Effector memory CD4-positive, alpha-beta T cell (primary cell): ENCODE measurements around the gene LAMTOR4.
"Not testable (repeated sequence)": the region's sequence is repeated elsewhere in the genome, so short reads cannot be mapped to it uniquely, and the experiment has no call there.

ENCODE experiments used
- DNase-seq, 3 donors: peaks; one replicate each; pipeline ENCODE4 v3.0.0-alpha.2; 2020
- H3K27ac ChIP-seq: 2 replicates; pipeline ENCODE4 v1.7.0; 2013; ENCODE audit warnings: mild to moderate bottlenecking, low read length, moderate library complexity; ENCODE audit not compliant: insufficient read depth, poor library complexity, severe bottlenecking
- H3K27me3 ChIP-seq: replicated peaks from 2 replicates; pipeline ENCODE4 v1.7.0; 2013; ENCODE audit warnings: mild to moderate bottlenecking, low read length; ENCODE audit not compliant: insufficient read depth, control insufficient read depth, poor library complexity, severe bottlenecking
- H3K36me3 ChIP-seq: 2 replicates; pipeline ENCODE4 v1.7.0; 2013; ENCODE audit warnings: mild to moderate bottlenecking, low read length, moderate library complexity; ENCODE audit not compliant: control insufficient read depth, insufficient read depth
- H3K4me1 ChIP-seq: 2 replicates; pipeline ENCODE4 v1.7.0; 2013; ENCODE audit warnings: low read length, mild to moderate bottlenecking; ENCODE audit not compliant: control insufficient read depth, insufficient read depth, poor library complexity, severe bottlenecking
- H3K4me3 ChIP-seq: 2 replicates; pipeline ENCODE4 v1.7.0; 2013; ENCODE audit warnings: low read length, low read depth, mild to moderate bottlenecking; ENCODE audit not compliant: insufficient read depth, poor library complexity, severe bottlenecking
- H3K9me3 ChIP-seq: 2 replicates; pipeline ENCODE4 v1.7.0; 2013; ENCODE audit warnings: mild to moderate bottlenecking, low read length, moderate library complexity; ENCODE audit not compliant: control insufficient read depth

Gene LAMTOR4

GRCh38 chr7:100122568-100122967 lies 26.1 kb upstream of the LAMTOR4 start:
- Histone ChIP-seq H3K9me3 (no peaks in the 10 kb centered on the region), H3K4me3 (no peak overlapping the region), H3K27me3 (no peaks in the 10 kb centered on the region), H3K4me1 (peaks cover 18% of the 10 kb centered on the region), H3K36me3 (peaks cover 17% of the 10 kb centered on the region), H3K27ac (no peak overlapping the region)
- no peak for DNase-seq

- peaks cover 18% of the 10 kb centered on the region for H3K4me1 ChIP-seq
- H3K27me3 ChIP-seq: no peaks in the 10 kb centered on the region
- no peaks in the 10 kb centered on the region for H3K9me3 ChIP-seq
- no peak for DNase-seq
- H3K36me3 ChIP-seq: peaks cover 17% of the 10 kb centered on the region
- no peak overlapping the region for H3K4me3 ChIP-seq
- no peak overlapping the region for H3K27ac ChIP-seq
Measured at GRCh38 chr7:100124301-100125230, 24.2 kb upstream of the LAMTOR4 start.

- Histone ChIP-seq H3K9me3 (no peaks in the 10 kb centered on the region), H3K4me3 (peak overlapping the region; percentile 69), H3K36me3 (peaks cover 17% of the 10 kb centered on the region), H3K27ac (peak overlapping the region; percentile 92), H3K4me1 (peaks cover 16% of the 10 kb centered on the region), H3K27me3 (no peaks in the 10 kb centered on the region)
- no peak for DNase-seq
Measured at GRCh38 chr7:100126239-100126930, 22.3 kb upstream of the LAMTOR4 start.

- Histone ChIP-seq H3K36me3 (peaks cover 16% of the 10 kb centered on the region), H3K9me3 (no peaks in the 10 kb centered on the region), H3K4me3 (peak within 1 kb of the TSS; percentile 69), H3K4me1 (peaks cover 16% of the 10 kb centered on the region), H3K27me3 (no peaks in the 10 kb centered on the region), H3K27ac (peak within 1 kb of the TSS; percentile 92)
- peak; percentile 85 to 88 (median 86) for DNase-seq
Measured at GRCh38 chr7:100126931-100127865, 21.5 kb upstream of the LAMTOR4 start, which contains the start of gene MBLAC1. Gene MBLAC1 (plus strand): TSS chr7:100126967. CDS start chr7:100127396, 429 bp downstream.

GRCh38 chr7:100127866-100128636 lies 20.7 kb upstream of the LAMTOR4 start:
- Histone ChIP-seq H3K4me1 (peaks cover 16% of the 10 kb centered on the region), H3K36me3 (peaks cover 9% of the 10 kb centered on the region), H3K9me3 (no peaks in the 10 kb centered on the region), H3K27me3 (no peaks in the 10 kb centered on the region), H3K4me3 (peak overlapping the region; percentile 69), H3K27ac (peak overlapping the region; percentile 92)
- no peak for DNase-seq

- H3K9me3 ChIP-seq: no peaks in the 10 kb centered on the region
- H3K27me3 ChIP-seq: no peaks in the 10 kb centered on the region
- peaks cover 9% of the 10 kb centered on the region for H3K36me3 ChIP-seq
- DNase-seq: no peak
- H3K4me3 ChIP-seq: no peak overlapping the region
- H3K27ac ChIP-seq: no peak overlapping the region
- peaks cover 16% of the 10 kb centered on the region for H3K4me1 ChIP-seq
Measured at GRCh38 chr7:100128637-100128963, 20.1 kb upstream of the LAMTOR4 start.

GRCh38 chr7:100130220-100130607 lies 18.5 kb upstream of the LAMTOR4 start:
- H3K4me3 ChIP-seq, H3K27me3 ChIP-seq, H3K27ac ChIP-seq, H3K36me3 ChIP-seq, H3K9me3 ChIP-seq, DNase-seq: not testable (repeated sequence)
- peaks cover 16% of the 10 kb centered on the region for H3K4me1 ChIP-seq

- Histone ChIP-seq H3K4me1 (peaks cover 12% of the 10 kb centered on the region), H3K9me3 (no peaks in the 10 kb centered on the region), H3K27ac (no peak overlapping the region), H3K27me3 (no peaks in the 10 kb centered on the region), H3K4me3 (no peak overlapping the region), H3K36me3 (no peaks in the 10 kb centered on the region)
- peak; percentile 61 to 75 (median 67) for DNase-seq
Measured at GRCh38 chr7:100130608-100131453, 17.9 kb upstream of the LAMTOR4 start.
